ENCODE measurements around the gene ACSL4.
"Not testable (repeated sequence)": the region's sequence is repeated elsewhere in the genome, so short reads cannot be mapped to it uniquely, and the experiment has no call there.

Gene ACSL4

DNA sequence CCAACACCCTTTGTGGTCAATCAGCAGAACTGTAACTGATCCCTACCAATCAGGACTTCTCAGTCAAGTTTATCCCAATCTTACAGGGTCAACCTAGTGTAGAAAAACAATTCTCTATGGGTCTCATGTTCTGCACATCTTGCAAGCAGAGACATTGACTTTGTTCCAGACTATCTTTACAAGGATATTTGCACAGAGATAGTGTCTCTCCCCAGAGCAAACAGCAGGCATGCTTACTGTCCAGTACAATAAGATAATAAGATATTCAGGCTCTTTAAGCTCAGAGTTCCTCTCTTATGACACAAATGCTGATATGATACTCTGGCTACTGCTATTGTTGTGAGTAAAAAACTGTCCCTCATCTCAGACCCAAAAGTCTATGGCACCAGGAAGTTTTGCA, 53.2 kb downstream of the ACSL4 start:
- no peak overlapping the region for H3K4me3 ChIP-seq (ENCODE audit: low read depth, low read length)
- TF ChIP-seq, protein P1, sequence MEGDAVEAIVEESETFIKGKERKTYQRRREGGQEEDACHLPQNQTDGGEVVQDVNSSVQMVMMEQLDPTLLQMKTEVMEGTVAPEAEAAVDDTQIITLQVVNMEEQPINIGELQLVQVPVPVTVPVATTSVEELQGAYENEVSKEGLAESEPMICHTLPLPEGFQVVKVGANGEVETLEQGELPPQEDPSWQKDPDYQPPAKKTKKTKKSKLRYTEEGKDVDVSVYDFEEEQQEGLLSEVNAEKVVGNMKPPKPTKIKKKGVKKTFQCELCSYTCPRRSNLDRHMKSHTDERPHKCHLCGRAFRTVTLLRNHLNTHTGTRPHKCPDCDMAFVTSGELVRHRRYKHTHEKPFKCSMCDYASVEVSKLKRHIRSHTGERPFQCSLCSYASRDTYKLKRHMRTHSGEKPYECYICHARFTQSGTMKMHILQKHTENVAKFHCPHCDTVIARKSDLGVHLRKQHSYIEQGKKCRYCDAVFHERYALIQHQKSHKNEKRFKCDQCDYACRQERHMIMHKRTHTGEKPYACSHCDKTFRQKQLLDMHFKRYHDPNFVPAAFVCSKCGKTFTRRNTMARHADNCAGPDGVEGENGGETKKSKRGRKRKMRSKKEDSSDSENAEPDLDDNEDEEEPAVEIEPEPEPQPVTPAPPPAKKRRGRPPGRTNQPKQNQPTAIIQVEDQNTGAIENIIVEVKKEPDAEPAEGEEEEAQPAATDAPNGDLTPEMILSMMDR (IDR thresholded peaks at IDR 0.05; ENCODE audit: low read depth, low read length): no peak

DNA sequence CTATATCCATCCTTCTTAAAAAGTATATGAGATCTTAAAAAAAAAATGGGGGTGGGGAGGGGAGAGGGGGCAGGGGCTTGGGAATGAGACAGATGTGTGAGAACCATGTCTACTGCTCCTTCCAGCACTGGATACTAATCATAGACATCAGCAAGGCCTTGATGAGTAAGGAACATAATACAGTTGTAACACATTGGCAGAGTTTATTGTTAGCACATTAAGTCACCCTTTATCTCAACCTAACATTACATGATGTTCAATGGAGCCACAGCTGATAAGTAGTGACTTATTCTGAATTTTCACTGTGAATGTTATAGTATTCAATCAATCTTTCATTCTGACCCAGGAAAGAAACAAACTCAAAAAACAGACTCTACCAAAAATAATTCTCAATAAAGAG, 60.8 kb downstream of the ACSL4 start:
- H3K4me3 ChIP-seq (ENCODE audit: low read depth, low read length): no peak overlapping the region
- TF ChIP-seq, protein P1 (IDR thresholded peaks at IDR 0.05; ENCODE audit: low read depth, low read length): no peak

DNA sequence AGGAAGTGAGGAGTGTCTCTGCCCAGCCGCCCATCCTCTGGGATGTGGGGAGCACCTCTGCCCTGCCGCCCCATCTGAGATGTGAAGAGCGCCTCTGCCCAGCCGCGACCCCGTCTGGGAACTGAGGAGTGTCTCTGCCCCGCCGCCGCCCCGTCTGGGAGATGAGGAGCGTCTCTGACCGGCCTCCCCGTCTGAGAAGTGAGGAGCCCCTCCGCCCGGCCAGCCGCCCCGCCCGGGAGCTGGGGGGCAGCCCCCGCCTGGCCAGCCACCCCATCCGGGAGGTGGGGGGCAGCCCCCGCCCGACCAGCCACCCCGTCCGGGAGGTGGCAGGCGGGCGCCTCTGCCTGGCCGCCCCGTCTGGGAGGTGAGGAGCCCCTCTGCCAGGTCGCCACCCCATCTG, 61.9 kb downstream of the ACSL4 start:
- not testable (repeated sequence) for H3K4me3 ChIP-seq (ENCODE audit: low read depth, low read length)

DNA sequence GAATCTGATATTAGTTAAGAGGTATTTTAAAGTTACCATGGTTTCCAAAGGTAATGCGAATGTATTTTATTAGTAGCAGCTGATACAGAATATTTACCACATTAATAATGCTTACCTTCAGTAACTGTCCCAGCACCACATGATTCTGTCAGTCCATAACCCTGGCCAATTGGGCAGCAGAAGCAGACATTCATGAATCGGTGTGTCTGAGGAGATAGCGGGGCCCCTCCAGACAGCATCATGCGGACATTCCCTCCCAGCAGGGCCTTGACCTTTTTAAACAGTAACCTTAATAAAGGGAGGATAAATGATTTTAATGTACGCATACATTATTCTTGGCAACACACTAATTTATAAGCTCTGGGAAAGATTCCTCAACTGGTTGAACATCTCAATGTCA, 65.1 kb downstream of the ACSL4 start:
- H3K4me3 ChIP-seq (ENCODE audit: low read depth, low read length): no peak overlapping the region
- TF ChIP-seq, protein P1 (IDR thresholded peaks at IDR 0.05; ENCODE audit: low read depth, low read length): no peak

DNA sequence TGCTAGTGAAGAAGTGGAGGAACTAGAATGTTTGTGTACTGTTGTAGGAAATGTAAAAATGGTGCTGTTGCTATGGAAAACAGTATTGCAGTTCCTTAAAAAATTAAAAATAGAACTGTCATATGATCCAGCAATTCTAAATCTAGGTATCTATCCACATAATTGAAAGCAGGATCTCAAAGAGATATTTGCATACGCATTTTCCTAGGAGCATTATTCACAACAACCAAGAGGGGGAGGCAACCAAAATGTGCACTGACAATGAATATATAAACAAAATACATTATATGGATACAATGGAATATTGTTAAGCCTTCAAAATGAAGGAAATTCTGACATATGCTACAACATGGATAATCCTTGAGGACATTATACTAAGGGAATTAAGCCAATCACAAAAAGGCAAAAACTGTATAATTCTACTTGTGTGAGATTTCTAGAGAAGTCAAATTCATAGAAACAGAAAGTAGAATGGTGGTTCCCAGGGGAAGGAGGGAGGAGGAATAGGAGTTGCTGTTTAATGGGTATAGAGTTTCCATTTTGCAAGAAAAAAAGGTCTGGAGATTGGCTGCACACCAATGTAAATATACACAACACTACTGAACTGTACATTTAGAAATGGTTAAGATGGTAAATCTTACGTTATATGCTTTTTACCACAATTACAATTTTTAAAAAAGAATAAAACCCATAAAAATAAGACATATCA, 72.5 kb downstream of the ACSL4 start:
- TF ChIP-seq, protein P1 (IDR thresholded peaks at IDR 0.05; ENCODE audit: low read depth, low read length): no peak
- H3K4me3 ChIP-seq (ENCODE audit: low read depth, low read length): no peak overlapping the region

DNA sequence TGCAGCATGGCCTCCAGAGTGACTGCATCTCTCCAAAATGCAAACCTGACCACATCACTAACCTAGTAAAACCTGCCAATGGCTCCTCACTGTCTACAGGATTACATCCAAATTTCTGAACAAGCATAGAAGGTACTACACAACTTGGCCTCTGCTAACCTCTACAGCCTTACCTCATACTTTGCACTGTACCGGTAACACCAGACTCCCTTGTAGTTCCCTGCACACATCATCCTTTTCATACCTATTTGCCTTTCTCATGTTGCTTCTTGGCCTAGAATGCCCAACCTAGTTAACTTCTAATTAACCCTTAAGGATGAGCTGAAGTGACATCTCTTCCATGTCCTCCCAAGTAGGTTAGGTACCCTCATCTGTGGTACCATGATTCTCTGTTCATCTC, 74.7 kb downstream of the ACSL4 start:
- H3K4me3 ChIP-seq (ENCODE audit: low read depth, low read length): no peak overlapping the region
- TF ChIP-seq, protein P1 (IDR thresholded peaks at IDR 0.05; ENCODE audit: low read depth, low read length): no peak

DNA sequence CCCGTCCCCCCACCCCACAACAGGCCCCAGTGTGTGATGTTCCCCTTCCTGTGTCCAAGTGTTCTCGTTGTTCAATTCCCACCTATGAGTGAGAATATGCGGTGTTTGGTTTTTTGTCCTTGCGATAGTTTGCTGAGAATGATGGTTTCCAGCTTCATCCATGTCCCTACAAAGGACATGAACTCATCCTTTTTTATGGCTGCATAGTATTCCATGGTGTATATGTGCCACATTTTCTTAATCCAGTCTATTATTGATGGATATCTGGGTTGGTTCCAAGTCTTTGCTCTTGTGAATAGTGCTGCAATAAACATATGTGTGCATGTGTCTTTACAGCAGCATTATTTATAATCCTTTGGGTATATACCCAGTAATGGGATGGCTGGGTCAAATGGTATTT, 75.7 kb downstream of the ACSL4 start:
- H3K4me3 ChIP-seq (ENCODE audit: low read depth, low read length): not testable (repeated sequence)

DNA sequence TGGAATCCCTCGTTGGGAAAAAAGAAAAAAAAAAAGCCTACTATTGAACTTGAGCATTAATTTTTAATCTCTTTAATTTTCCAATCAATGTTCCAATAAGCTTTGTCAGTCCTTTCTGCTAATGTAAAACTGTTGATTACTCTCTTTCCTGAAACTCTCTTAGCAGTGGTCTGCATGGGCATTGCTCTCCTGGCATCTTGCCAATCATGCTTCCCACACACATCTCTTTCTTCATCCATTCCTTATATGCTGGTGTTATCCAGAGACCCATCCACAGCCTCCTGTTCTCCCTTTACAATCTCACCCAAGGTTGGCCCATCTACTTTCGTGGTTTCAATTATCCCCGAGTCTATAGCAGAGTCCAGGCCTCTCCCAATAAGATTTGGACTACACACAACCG, 76.3 kb downstream of the ACSL4 start:
- no peak overlapping the region for H3K4me3 ChIP-seq (ENCODE audit: low read depth, low read length)
- TF ChIP-seq, protein P1 (IDR thresholded peaks at IDR 0.05; ENCODE audit: low read depth, low read length): no peak
